SK-N-SH treated with all-trans-retinoic acid at 6 μM for 48 hours (cell line): ENCODE measurements around the gene PLXNC1.

ENCODE experiments used
- ATAC-seq: fragments of 200-7000 bp; cut with Tn5 transposase; 3 replicates; pipeline ENCODE4 v1.9.1; 2020; ENCODE audit warnings: mild to moderate bottlenecking, moderate library complexity
- ARNTL ChIP-seq: fragments of 450-650 bp; formaldehyde crosslinking; IDR thresholded peaks from 2 replicates; pipeline ENCODE4 v1.5.0; 2020; ENCODE audit warnings: low read depth, mild to moderate bottlenecking, moderate library complexity, borderline replicate concordance
- CSDC2 ChIP-seq: fragments of 250-450 bp; sonication (Bioruptor Pico); IDR thresholded peaks from 2 replicates; pipeline ENCODE4 v1.5.0; 2020; ENCODE audit warnings: mild to moderate bottlenecking, moderate library complexity
- ESRRG ChIP-seq: fragments of 250-450 bp; sonication (Bioruptor Pico); IDR thresholded peaks from 2 replicates; pipeline ENCODE4 v1.6.1; 2021; ENCODE audit warnings: mild to moderate bottlenecking
- GLIS3 ChIP-seq: fragments of 250-450 bp; sonication (Bioruptor Pico); IDR thresholded peaks from 2 replicates; pipeline ENCODE4 v1.5.0; 2020; ENCODE audit warnings: mild to moderate bottlenecking, moderate library complexity
- ISL1 ChIP-seq: fragments of 250-450 bp; sonication (Bioruptor Pico); IDR thresholded peaks from 2 replicates; pipeline ENCODE4 v2.1.2; 2022; ENCODE audit warnings: mild to moderate bottlenecking, moderate library complexity
- OSR1 ChIP-seq: fragments of 250-450 bp; sonication (Bioruptor Pico); IDR thresholded peaks from 2 replicates; pipeline ENCODE4 v1.8.0; 2022; ENCODE audit warnings: moderate library complexity, mild to moderate bottlenecking, inconsistent platforms
- PATZ1 ChIP-seq: fragments of 250-450 bp; sonication (Bioruptor Pico); IDR thresholded peaks from 2 replicates; pipeline ENCODE4 v1.8.0; 2020; ENCODE audit warnings: mild to moderate bottlenecking, moderate library complexity, borderline replicate concordance
- POU6F1 ChIP-seq: fragments of 250-450 bp; sonication (Bioruptor Pico); IDR thresholded peaks from 2 replicates; pipeline ENCODE4 v1.8.0; 2021; ENCODE audit warnings: low read depth, mild to moderate bottlenecking, moderate library complexity, borderline replicate concordance
- SNAI2 ChIP-seq: fragments of 250-450 bp; sonication (Bioruptor Pico); IDR thresholded peaks from 2 replicates; pipeline ENCODE4 v1.5.0; 2020; ENCODE audit warnings: mild to moderate bottlenecking, moderate library complexity
- TCF4 ChIP-seq: fragments of 250-450 bp; sonication (Bioruptor Pico); IDR thresholded peaks from 2 replicates; pipeline ENCODE4 v1.8.0; 2021; ENCODE audit warnings: mild to moderate bottlenecking, moderate library complexity, borderline replicate concordance
- TOX ChIP-seq: fragments of 250-450 bp; sonication (Bioruptor Pico); IDR thresholded peaks from 2 replicates; pipeline ENCODE4 v1.8.0; 2021; ENCODE audit warnings: mild to moderate bottlenecking, moderate library complexity, borderline replicate concordance
- ZC3H10 ChIP-seq: fragments of 250-450 bp; sonication (Bioruptor Pico); IDR thresholded peaks from 2 replicates; pipeline ENCODE4 v1.5.1; 2021; ENCODE audit warnings: mild to moderate bottlenecking, moderate library complexity
- ZFP3 ChIP-seq: fragments of 250-450 bp; sonication (Bioruptor Pico); IDR thresholded peaks from 2 replicates; pipeline ENCODE4 v1.5.0; 2020; ENCODE audit warnings: mild to moderate bottlenecking, moderate library complexity
- ZFP30 ChIP-seq: fragments of 450-650 bp; formaldehyde crosslinking; IDR thresholded peaks from 2 replicates; pipeline ENCODE4 v1.5.0; 2022; ENCODE audit warnings: mild to moderate bottlenecking, moderate library complexity
- ZNF70 ChIP-seq: fragments of 450-650 bp; formaldehyde crosslinking; IDR thresholded peaks from 2 replicates; pipeline ENCODE4 v1.5.0; 2020; ENCODE audit warnings: mild to moderate bottlenecking, moderate library complexity
- ZNF8 ChIP-seq: fragments of 450-650 bp; formaldehyde crosslinking; IDR thresholded peaks from 2 replicates; pipeline ENCODE4 v1.5.0; 2020; ENCODE audit warnings: mild to moderate bottlenecking, moderate library complexity
- TF ChIP-seq, protein P1 (sequence below): fragments of 250-450 bp; sonication (Bioruptor Pico); IDR thresholded peaks from 2 replicates; pipeline ENCODE4 v1.5.1; 2021; ENCODE audit warnings: mild to moderate bottlenecking, moderate library complexity
- TF ChIP-seq, protein P2 (sequence below): fragments of 250-450 bp; sonication (Bioruptor Pico); IDR thresholded peaks from 2 replicates; pipeline ENCODE4 v1.5.1; 2020; ENCODE audit warnings: low read depth, mild to moderate bottlenecking, moderate library complexity
- TF ChIP-seq, protein P3 (sequence below): fragments of 250-450 bp; sonication (Bioruptor Pico); IDR thresholded peaks from 2 replicates; pipeline ENCODE4 v1.5.0; 2020; ENCODE audit warnings: mild to moderate bottlenecking, moderate library complexity

The PLXNC1 gene

DNA sequence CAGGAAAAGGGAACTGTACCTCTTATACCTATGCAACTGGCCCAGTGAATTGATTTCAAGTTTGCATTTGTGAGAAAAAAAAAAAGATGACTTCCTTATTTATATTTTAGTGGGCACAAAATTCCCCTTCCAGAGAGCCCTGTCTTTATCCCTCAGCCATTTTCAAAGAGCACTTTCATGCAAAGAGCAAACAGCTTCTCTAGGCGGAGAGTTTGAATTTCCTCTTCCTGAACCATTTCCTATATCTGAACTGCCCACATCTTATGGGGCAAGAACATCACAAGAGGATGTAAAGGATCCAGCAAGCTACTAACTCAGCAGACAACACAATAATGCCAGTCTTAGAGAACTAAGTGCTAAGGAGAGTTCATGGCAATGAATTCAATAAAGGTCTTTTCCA is 22.3 kb upstream of the PLXNC1 start:
- TF ChIP-seq, protein P1, sequence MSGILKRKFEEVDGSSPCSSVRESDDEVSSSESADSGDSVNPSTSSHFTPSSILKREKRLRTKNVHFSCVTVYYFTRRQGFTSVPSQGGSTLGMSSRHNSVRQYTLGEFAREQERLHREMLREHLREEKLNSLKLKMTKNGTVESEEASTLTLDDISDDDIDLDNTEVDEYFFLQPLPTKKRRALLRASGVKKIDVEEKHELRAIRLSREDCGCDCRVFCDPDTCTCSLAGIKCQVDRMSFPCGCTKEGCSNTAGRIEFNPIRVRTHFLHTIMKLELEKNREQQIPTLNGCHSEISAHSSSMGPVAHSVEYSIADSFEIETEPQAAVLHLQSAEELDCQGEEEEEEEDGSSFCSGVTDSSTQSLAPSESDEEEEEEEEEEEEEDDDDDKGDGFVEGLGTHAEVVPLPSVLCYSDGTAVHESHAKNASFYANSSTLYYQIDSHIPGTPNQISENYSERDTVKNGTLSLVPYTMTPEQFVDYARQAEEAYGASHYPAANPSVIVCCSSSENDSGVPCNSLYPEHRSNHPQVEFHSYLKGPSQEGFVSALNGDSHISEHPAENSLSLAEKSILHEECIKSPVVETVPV = no peak
- ATAC-seq = no peak

GRCh38 chr12:94127239-94128131 is 20.9 kb upstream of the PLXNC1 start:
- no peak for ATAC-seq
- TF ChIP-seq ZFP30 (CRISPR knock-in tag) (no peak), ARNTL (CRISPR knock-in tag) (no peak), SNAI2 (CRISPR knock-in tag) (no peak), TOX (CRISPR knock-in tag) (no peak), ZFP3 (CRISPR knock-in tag) (no peak), ZC3H10 (no peak), PATZ1 (no peak), ZNF8 (no peak), ESRRG (CRISPR knock-in tag) (no peak), TCF4 (CRISPR knock-in tag) (no peak), CSDC2 (CRISPR knock-in tag) (no peak)
- TF ChIP-seq, protein P2, sequence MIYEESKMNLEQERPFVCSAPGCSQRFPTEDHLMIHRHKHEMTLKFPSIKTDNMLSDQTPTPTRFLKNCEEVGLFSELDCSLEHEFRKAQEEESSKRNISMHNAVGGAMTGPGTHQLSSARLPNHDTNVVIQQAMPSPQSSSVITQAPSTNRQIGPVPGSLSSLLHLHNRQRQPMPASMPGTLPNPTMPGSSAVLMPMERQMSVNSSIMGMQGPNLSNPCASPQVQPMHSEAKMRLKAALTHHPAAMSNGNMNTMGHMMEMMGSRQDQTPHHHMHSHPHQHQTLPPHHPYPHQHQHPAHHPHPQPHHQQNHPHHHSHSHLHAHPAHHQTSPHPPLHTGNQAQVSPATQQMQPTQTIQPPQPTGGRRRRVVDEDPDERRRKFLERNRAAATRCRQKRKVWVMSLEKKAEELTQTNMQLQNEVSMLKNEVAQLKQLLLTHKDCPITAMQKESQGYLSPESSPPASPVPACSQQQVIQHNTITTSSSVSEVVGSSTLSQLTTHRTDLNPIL = no peak

DNA sequence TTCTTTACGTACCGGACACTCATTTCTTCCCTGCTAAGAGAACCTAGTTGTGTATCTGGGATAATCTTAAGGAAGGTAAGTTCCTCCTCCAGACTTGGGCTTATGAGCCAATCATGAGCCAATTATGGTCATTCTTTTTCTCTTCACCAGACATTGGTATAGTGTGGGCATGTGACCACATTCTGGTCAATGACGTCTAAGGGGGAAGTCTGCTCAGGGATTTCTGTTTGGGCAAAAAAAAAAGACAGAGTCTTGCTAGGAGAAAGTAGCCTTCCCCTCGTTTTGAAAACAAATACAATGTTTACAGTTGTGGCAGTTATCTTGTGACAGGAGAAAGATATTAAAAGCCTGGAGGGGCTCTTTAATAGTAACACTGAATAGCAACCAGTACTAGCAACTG is 20.1 kb upstream of the PLXNC1 start:
- ATAC-seq = no peak
- no peak for TF ChIP-seq ZNF70 (CRISPR knock-in tag)
- no peak for TF ChIP-seq ZNF8
- TF ChIP-seq TOX (CRISPR knock-in tag) = no peak
- no peak for TF ChIP-seq ZC3H10
- no peak for TF ChIP-seq SNAI2 (CRISPR knock-in tag)
- no peak for TF ChIP-seq ISL1 (CRISPR knock-in tag)
- TF ChIP-seq, protein P2 = no peak
- TF ChIP-seq, protein P3, sequence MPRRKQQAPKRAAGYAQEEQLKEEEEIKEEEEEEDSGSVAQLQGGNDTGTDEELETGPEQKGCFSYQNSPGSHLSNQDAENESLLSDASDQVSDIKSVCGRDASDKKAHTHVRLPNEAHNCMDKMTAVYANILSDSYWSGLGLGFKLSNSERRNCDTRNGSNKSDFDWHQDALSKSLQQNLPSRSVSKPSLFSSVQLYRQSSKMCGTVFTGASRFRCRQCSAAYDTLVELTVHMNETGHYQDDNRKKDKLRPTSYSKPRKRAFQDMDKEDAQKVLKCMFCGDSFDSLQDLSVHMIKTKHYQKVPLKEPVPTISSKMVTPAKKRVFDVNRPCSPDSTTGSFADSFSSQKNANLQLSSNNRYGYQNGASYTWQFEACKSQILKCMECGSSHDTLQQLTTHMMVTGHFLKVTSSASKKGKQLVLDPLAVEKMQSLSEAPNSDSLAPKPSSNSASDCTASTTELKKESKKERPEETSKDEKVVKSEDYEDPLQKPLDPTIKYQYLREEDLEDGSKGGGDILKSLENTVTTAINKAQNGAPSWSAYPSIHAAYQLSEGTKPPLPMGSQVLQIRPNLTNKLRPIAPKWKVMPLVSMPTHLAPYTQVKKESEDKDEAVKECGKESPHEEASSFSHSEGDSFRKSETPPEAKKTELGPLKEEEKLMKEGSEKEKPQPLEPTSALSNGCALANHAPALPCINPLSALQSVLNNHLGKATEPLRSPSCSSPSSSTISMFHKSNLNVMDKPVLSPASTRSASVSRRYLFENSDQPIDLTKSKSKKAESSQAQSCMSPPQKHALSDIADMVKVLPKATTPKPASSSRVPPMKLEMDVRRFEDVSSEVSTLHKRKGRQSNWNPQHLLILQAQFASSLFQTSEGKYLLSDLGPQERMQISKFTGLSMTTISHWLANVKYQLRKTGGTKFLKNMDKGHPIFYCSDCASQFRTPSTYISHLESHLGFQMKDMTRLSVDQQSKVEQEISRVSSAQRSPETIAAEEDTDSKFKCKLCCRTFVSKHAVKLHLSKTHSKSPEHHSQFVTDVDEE (CRISPR knock-in tag) = no peak
- no peak for TF ChIP-seq TCF4 (CRISPR knock-in tag)
- no peak for TF ChIP-seq GLIS3 (CRISPR knock-in tag)
- TF ChIP-seq, protein P1 = no peak
- no peak for TF ChIP-seq ARNTL (CRISPR knock-in tag)
- no peak for TF ChIP-seq ESRRG (CRISPR knock-in tag)
- TF ChIP-seq POU6F1 = no peak
- no peak for TF ChIP-seq OSR1 (CRISPR knock-in tag)
